Colonic mucosa (tissue), 4 donors: Measurements from ENCODE around the gene ZSCAN5B. TPM values are rescaled to one million over a fixed set of nuclear protein-coding genes. Genes with fewer than 3 reads are reported as not detected.
"Not testable (repeated sequence)": the region's sequence is repeated elsewhere in the genome, so short reads cannot be mapped to it uniquely, and the experiment has no call there.

Experiments used
- DNase-seq: peaks from one replicate; pipeline ENCODE4 v3.0.0-alpha.2; 2020
- H3K27ac ChIP-seq: fragments of 200-600 bp; one replicate; pipeline ENCODE4 v1.8.0; 2021
- H3K27me3 ChIP-seq: fragments of 200-600 bp; one replicate; pipeline ENCODE4 v1.8.0; 2021
- H3K36me3 ChIP-seq: fragments of 200-600 bp; one replicate; pipeline ENCODE4 v1.8.0; 2021
- H3K4me1 ChIP-seq: fragments of 200-600 bp; one replicate; pipeline ENCODE4 v1.8.0; 2021; ENCODE audit warnings: mild to moderate bottlenecking
- H3K4me3 ChIP-seq: fragments of 200-600 bp; one replicate; pipeline ENCODE4 v1.8.0; 2021
- H3K9ac ChIP-seq, 2 donors: one replicate each; pipeline ENCODE4 v1.7.0; 2013; ENCODE audit warnings: control low read depth in 2 of 2, low read depth in 2 of 2, low read length in 2 of 2
- H3K9me3 ChIP-seq: fragments of 200-600 bp; one replicate; pipeline ENCODE4 v1.8.0; 2021
- intact Hi-C: fragments of 100-400 bp; cut with DNase I; formaldehyde crosslinking; loops from one replicate; pipeline ENCODE4 v1.14.1; 2022
- total RNA-seq, 2 donors: library from RNA; stranded (reverse); fragmentation: NEBNext Ultra II Directional in 1 of 2; extraction: Animal tissue kit (Norgen Biotek cat#: 25700) in 1 of 2; gene quantifications; one replicate each; pipeline ENCODE4 v1.2.1, GENCODE V29; 2021
- TF ChIP-seq, protein P1 (sequence below): fragments of 200-600 bp; IDR thresholded peaks from one replicate; pipeline ENCODE4 v1.8.0; 2022; ENCODE audit warnings: antibody characterized with exemption, mild to moderate bottlenecking
- donor health status: healthy.
- donor health status: DM: no; HTN: no; CAD: no.
- donor health status: DM: no; HTN: no; CAD: no.

Gene ZSCAN5B
- total RNA-seq, 2 donors from 2014 or later, result not detected

DNA sequence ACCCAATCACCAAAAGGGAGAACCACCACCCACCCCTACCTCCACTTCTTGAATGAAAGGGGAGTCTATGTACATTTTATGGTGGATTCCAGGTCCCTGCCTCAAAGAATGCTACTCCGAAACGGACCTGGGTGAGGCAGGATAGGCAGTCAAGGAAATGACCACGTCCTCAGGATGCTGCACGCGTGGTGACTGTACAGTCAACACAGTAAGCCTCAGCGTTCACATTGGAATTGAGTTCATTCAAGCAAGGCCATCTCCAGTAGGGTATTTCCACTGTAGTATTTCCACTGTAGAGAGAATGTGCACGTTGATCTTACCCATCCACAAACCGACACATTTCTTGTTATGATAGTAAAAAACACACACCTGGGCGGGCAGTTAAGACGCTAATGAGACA, 21.4 kb upstream of the ZSCAN5B start:
- H3K36me3 ChIP-seq, result no peaks in the 10 kb centered on the region
- no peak overlapping the region for H3K27ac ChIP-seq
- TF ChIP-seq, protein P1, sequence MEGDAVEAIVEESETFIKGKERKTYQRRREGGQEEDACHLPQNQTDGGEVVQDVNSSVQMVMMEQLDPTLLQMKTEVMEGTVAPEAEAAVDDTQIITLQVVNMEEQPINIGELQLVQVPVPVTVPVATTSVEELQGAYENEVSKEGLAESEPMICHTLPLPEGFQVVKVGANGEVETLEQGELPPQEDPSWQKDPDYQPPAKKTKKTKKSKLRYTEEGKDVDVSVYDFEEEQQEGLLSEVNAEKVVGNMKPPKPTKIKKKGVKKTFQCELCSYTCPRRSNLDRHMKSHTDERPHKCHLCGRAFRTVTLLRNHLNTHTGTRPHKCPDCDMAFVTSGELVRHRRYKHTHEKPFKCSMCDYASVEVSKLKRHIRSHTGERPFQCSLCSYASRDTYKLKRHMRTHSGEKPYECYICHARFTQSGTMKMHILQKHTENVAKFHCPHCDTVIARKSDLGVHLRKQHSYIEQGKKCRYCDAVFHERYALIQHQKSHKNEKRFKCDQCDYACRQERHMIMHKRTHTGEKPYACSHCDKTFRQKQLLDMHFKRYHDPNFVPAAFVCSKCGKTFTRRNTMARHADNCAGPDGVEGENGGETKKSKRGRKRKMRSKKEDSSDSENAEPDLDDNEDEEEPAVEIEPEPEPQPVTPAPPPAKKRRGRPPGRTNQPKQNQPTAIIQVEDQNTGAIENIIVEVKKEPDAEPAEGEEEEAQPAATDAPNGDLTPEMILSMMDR, result no peak
- intact Hi-C loops, result no loop called here
- peaks cover 7% of the 10 kb centered on the region for H3K27me3 ChIP-seq
- no peak overlapping the region for H3K9ac ChIP-seq
- no peaks in the 10 kb centered on the region for H3K9me3 ChIP-seq
- no peaks in the 10 kb centered on the region for H3K4me1 ChIP-seq
- DNase-seq, result no peak
- no peak overlapping the region for H3K4me3 ChIP-seq

DNA sequence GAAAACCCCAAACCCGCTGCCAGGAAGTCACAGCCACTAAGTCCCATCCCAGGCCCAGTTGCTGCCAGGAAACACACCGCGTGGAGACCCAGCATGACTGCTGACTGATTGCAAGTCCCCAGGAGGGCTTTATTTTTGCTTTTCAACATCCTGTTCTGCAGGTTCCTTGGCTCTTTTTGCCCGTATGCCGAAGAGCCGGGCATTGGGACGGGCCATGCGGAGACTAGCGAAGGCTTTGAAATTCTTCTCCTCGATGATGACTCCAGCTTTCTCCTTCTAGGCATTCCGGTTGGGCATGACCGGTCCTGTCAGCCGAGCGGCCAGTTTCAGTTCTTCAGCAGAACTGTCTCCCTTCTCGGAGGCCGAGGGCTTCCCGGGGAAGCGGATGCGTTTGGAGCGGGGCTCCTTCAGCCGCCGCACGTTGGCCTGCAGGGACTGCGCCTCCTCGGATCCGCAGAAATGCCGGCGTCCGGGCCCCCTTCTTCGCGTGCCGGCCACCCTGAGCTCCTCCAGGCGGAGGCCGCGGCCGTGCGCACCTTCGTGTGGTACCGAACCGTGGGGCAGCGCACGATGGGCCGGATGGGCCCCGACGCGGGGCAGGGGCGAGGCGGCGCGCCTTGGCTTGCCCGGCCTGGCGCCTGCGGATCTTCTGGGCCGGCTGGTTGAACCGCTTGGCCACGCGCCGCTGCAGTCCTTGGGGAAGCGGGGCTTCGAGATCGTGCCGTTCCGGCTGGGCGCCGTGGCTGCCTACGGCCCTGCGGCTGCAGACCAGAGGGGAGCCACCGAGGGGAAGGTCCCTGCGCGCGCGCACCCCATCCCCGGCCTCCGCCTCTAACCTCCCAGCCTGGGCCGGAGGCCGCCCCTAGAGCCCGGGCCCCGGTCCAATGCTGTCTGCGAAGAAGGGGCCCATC, 19.7 kb upstream of the ZSCAN5B start:
- no peaks in the 10 kb centered on the region for H3K4me1 ChIP-seq
- no peaks in the 10 kb centered on the region for H3K9me3 ChIP-seq
- DNase-seq, result no peak
- H3K9ac ChIP-seq, result peak overlapping the region in 1 of 2 donors; percentile 43
- TF ChIP-seq, protein P1, result no peak
- H3K36me3 ChIP-seq, result no peaks in the 10 kb centered on the region
- peaks cover 7% of the 10 kb centered on the region for H3K27me3 ChIP-seq
- H3K4me3 ChIP-seq, result peak overlapping the region; percentile 5
- intact Hi-C loops, result no loop called here
- H3K27ac ChIP-seq, result no peak overlapping the region

DNA sequence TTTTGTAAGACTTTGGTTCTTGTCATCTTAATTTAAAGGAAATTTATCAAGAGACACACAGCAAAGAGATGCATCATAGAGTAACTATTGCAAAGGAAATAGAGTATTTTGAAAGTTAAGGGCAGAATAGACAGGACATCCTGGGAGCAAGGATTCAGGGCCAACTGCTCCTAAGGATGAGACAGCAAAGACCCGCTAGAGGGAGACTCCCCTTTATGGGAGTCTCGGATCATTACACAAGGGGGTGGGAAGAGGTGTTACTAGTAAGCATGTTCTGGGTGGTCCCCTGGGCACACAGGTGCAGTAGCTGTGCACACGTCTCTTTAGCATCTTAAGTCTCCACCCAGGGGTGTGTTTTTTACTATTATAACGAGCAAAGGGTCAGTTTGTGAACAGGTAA, 14.1 kb upstream of the ZSCAN5B start:
- Histone ChIP-seq H3K4me3 (no peak overlapping the region), H3K27ac (no peak overlapping the region), H3K36me3 (no peaks in the 10 kb centered on the region), H3K9ac (no peak overlapping the region), H3K4me1 (no peaks in the 10 kb centered on the region), H3K27me3 (no peaks in the 10 kb centered on the region), H3K9me3 (no peaks in the 10 kb centered on the region)
- intact Hi-C loops, result no loop called here
- TF ChIP-seq, protein P1, result no peak
- DNase-seq, result no peak

DNA sequence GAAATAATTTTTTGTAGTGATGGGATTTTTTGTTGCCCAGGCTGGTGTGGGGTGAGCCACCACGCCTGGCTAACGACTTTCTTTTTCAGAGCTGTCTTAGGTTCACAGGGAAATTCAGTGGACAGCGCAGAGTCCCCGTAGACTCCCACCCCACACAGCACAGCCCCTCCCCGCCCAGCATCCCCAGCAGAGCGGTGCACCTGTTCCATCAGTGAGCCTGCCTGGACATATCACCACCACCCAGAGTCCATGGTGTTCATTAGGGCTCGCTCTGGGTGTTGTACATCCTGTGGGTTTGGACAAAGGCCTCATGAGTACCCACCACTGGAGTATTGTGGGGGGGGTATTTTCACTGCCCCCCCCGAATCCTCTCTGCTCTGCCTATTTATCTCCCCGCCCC, 12.5 kb upstream of the ZSCAN5B start:
- H3K27me3 ChIP-seq, intact Hi-C loops, DNase-seq, H3K9me3 ChIP-seq, H3K9ac ChIP-seq, H3K36me3 ChIP-seq, H3K4me1 ChIP-seq, H3K27ac ChIP-seq, H3K4me3 ChIP-seq: not testable (repeated sequence)

DNA sequence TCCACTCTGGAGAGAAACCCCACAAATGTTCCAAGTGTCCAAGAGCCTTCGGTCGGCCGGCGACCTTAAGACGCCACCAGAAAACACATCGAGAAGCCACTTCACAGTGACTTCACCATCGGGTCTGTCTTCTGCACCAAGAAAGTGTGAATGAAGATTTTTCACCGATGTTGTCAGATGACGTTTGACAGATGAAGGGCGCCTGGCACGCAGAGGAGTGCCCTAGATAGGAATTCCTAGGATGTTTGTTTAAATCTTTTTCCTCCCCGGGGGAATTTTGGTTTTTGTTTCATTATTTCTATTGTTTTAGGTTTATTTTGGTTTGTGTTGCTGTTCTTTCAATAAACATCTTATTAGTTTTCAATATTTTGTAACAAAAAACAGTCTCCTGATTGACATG, 11.5 kb upstream of the ZSCAN5B start:
- H3K9me3 ChIP-seq, result no peaks in the 10 kb centered on the region
- TF ChIP-seq, protein P1, result no peak
- intact Hi-C loops, result no loop called here
- H3K27me3 ChIP-seq, result no peaks in the 10 kb centered on the region
- no peaks in the 10 kb centered on the region for H3K36me3 ChIP-seq
- no peak overlapping the region for H3K4me3 ChIP-seq
- DNase-seq, result no peak
- H3K27ac ChIP-seq, result no peak overlapping the region
- no peak overlapping the region for H3K9ac ChIP-seq
- no peaks in the 10 kb centered on the region for H3K4me1 ChIP-seq

DNA sequence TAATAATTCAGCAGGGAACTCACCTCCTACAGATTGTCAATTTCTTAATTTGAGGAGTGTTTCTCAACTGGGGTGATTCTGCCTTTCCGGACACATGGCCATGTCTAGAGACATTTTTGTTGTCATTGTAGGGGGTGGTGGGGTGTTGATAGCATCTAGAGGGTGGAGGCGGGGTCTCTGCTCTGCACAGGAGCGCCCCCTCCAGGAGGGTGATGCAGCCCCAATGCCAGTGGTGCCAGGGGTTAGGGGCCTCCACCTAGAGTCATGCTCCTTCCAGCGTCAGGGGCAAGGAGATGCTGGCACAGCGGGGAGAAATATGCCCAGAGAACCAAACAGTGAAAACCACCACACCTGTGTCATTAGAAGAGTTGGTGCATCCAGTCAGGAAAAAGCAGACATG, 10.0 kb upstream of the ZSCAN5B start:
- H3K36me3 ChIP-seq, H3K27ac ChIP-seq, H3K27me3 ChIP-seq, H3K4me1 ChIP-seq, H3K4me3 ChIP-seq, H3K9me3 ChIP-seq, H3K9ac ChIP-seq, intact Hi-C loops, DNase-seq: not testable (repeated sequence)
